ENCODE data around the gene PDK3.

GRCh38 chrX:24506082-24506481 lies 41.0 kb downstream of the PDK3 start:
- no peak for TF ChIP-seq CTCF (optimal IDR thresholded peaks at IDR 0.05 in 1 of 3, IDR thresholded peaks at IDR 0.05 in 1 of 3, conservative IDR thresholded peaks at IDR 0.05 in 1 of 3; ENCODE audit: extremely low read depth in 1 of 3, insufficient read depth in 2 of 3, low read length in 3 of 3)
- TF ChIP-seq EZH2 (IDR thresholded peaks at IDR 0.05; ENCODE audit: low read length): no peak
